ENCODE measurements around the gene NKX6-2. TPM values are rescaled to one million over a fixed set of nuclear protein-coding genes. Genes with fewer than 3 reads are reported as not detected.

NKX6-2 gene
- polyA plus RNA-seq, 1 donor from 2014 or later = not detected

GRCh38 chr10:132763545-132763944 lies 22.4 kb downstream of the NKX6-2 start:
- Histone ChIP-seq H3F3A (ENCODE audit: insufficient read depth, low read length, poor library complexity, severe bottlenecking) (no peaks in the 10 kb centered on the region), H3K36me3 (ENCODE audit: insufficient read depth, low read length) (no peaks in the 10 kb centered on the region), H3K27ac (ENCODE audit: low read length) (no peak overlapping the region)

GRCh38 chr10:132762267-132762666 lies 23.7 kb downstream of the NKX6-2 start:
- H3K36me3 ChIP-seq (ENCODE audit: insufficient read depth, low read length) = no peaks in the 10 kb centered on the region
- H3K9me2 ChIP-seq (ENCODE audit: insufficient read depth, low read length) = no peaks in the 10 kb centered on the region
- no peaks in the 10 kb centered on the region for H3K9me3 ChIP-seq (ENCODE audit: low read length)
- H4K20me1 ChIP-seq (ENCODE audit: insufficient read depth) = no peaks in the 10 kb centered on the region
- H2AFZ ChIP-seq (ENCODE audit: low read depth, low read length) = no peak overlapping the region
- H3K79me2 ChIP-seq (replicated peaks; ENCODE audit: insufficient read depth, low read length) = no peaks in the 10 kb centered on the region
- no peak overlapping the region for H3K27ac ChIP-seq (ENCODE audit: low read length)
- H3F3A ChIP-seq (ENCODE audit: insufficient read depth, low read length, poor library complexity, severe bottlenecking) = no peaks in the 10 kb centered on the region
- TF ChIP-seq EZH2 (IDR thresholded peaks at IDR 0.05; ENCODE audit: borderline replicate concordance, insufficient read depth, low read length, poor library complexity, severe bottlenecking) = no peak
- H3K27me3 ChIP-seq (ENCODE audit: insufficient read depth, low read depth, low read length) = no peaks in the 10 kb centered on the region
- no peak overlapping the region for H3K4me2 ChIP-seq (ENCODE audit: low read length)
- no peak overlapping the region for H3K4me3 ChIP-seq (ENCODE audit: low read length)
- H3K9ac ChIP-seq (ENCODE audit: low read length) = no peak overlapping the region

More at GRCh38 chr10:132763545-132763944, 22.4 kb downstream of the NKX6-2 start:
- TF ChIP-seq REST (IDR thresholded peaks at IDR 0.05; ENCODE audit: borderline replicate concordance) = no peak
- TF ChIP-seq EP300 (conservative IDR thresholded peaks at IDR 0.05; ENCODE audit: poor library complexity, severe bottlenecking) = no peak
- no peak for TF ChIP-seq EZH2 (IDR thresholded peaks at IDR 0.05; ENCODE audit: borderline replicate concordance, insufficient read depth, low read length, poor library complexity, severe bottlenecking)
- no peak for TF ChIP-seq MXI1 (conservative IDR thresholded peaks at IDR 0.05; ENCODE audit: poor library complexity, severe bottlenecking)
- TF ChIP-seq POLR2AphosphoS5 (IDR thresholded peaks at IDR 0.05) = no peak
- no peak for TF ChIP-seq CTCF (IDR thresholded peaks at IDR 0.05; ENCODE audit: poor library complexity, severe bottlenecking)
- no peak for TF ChIP-seq TAF1 (IDR thresholded peaks at IDR 0.05; ENCODE audit: low read depth)
- TF ChIP-seq SMC3 (conservative IDR thresholded peaks at IDR 0.05; ENCODE audit: poor library complexity) = no peak
- no peak for TF ChIP-seq RAD21 (conservative IDR thresholded peaks at IDR 0.05)
- Histone ChIP-seq H4K20me1 (ENCODE audit: insufficient read depth) (no peaks in the 10 kb centered on the region), H3K9me3 (ENCODE audit: low read length) (peaks cover 5% of the 10 kb centered on the region), H3K4me2 (ENCODE audit: low read length) (no peak overlapping the region), H3K27me3 (ENCODE audit: insufficient read depth, low read depth, low read length) (no peaks in the 10 kb centered on the region), H3K9me2 (ENCODE audit: insufficient read depth, low read length) (no peaks in the 10 kb centered on the region), H2AFZ (ENCODE audit: low read depth, low read length) (no peak overlapping the region), H3K9ac (ENCODE audit: low read length) (no peak overlapping the region), H3K4me3 (ENCODE audit: low read length) (no peak overlapping the region), H3K79me2 (replicated peaks; ENCODE audit: insufficient read depth, low read length) (no peaks in the 10 kb centered on the region)
